GM23338 (cell line): ENCODE results near the gene PANK4.

Experiments
- CREB1 ChIP-seq: fragments of 250-450 bp; sonication (Bioruptor Pico); IDR thresholded peaks from 2 replicates; pipeline ENCODE4 v1.5.0; 2020; ENCODE audit warnings: low read depth, mild to moderate bottlenecking, moderate library complexity
- EZH2 ChIP-seq: fragments of 200-600 bp; sonication (generic); IDR thresholded peaks from one replicate; pipeline ENCODE4 v1.8.0; 2017; ENCODE audit warnings: antibody characterized with exemption, mild to moderate bottlenecking, low read depth; ENCODE audit not compliant: unreplicated experiment
- EZH2phosphoT487 ChIP-seq: fragments of 200-600 bp; sonication (generic); IDR thresholded peaks from one replicate; pipeline ENCODE4 v1.8.1; 2018; ENCODE audit warnings: antibody characterized with exemption; ENCODE audit not compliant: unreplicated experiment
- JUNB ChIP-seq: IDR thresholded peaks from one replicate; pipeline ENCODE4 v1.6.1; 2016; ENCODE audit warnings: antibody characterized with exemption; ENCODE audit not compliant: unreplicated experiment
- NANOG ChIP-seq: IDR thresholded peaks from 2 replicates; pipeline ENCODE4 v1.6.1; 2016; ENCODE audit warnings: antibody characterized with exemption, borderline replicate concordance
- POLR2AphosphoS5 ChIP-seq: IDR thresholded peaks from 2 replicates; pipeline ENCODE4 v1.6.1; 2016; ENCODE audit warnings: antibody characterized with exemption, low read depth
- STAT1 ChIP-seq: IDR thresholded peaks from one replicate; pipeline ENCODE4 v1.6.1; 2016; ENCODE audit warnings: antibody characterized with exemption; ENCODE audit not compliant: unreplicated experiment
- ZNF114 ChIP-seq: fragments of 250-450 bp; sonication (Bioruptor Pico); IDR thresholded peaks from 2 replicates; pipeline ENCODE4 v1.5.0; 2020; ENCODE audit warnings: mild to moderate bottlenecking, moderate library complexity
- TF ChIP-seq, protein P1 (sequence below), 2 experiments: fragments of 200-600 bp in 1 of 2; sonication (generic) in 1 of 2; conservative IDR thresholded peaks; 2 replicates each; pipeline versions ENCODE4 v1.5.1 to v1.6.1; 2016 to 2017; ENCODE audit warnings: antibody characterized with exemption in 2 of 2, low read depth in 2 of 2, mild to moderate bottlenecking in 2 of 2, moderate library complexity in 1 of 2
- TF ChIP-seq, protein P2 (sequence below): IDR thresholded peaks from one replicate; pipeline ENCODE4 v1.6.1; 2018; ENCODE audit warnings: antibody characterized with exemption; ENCODE audit not compliant: unreplicated experiment
- TF ChIP-seq, protein P3 (sequence below): fragments of 250-450 bp; sonication (Bioruptor Pico); IDR thresholded peaks from 2 replicates; pipeline ENCODE4 v1.5.0; 2020; ENCODE audit warnings: mild to moderate bottlenecking, moderate library complexity
- TF ChIP-seq, protein P4 (sequence below): IDR thresholded peaks from 2 replicates; pipeline ENCODE4 v1.6.1; 2016; ENCODE audit warnings: antibody characterized with exemption

DNA sequence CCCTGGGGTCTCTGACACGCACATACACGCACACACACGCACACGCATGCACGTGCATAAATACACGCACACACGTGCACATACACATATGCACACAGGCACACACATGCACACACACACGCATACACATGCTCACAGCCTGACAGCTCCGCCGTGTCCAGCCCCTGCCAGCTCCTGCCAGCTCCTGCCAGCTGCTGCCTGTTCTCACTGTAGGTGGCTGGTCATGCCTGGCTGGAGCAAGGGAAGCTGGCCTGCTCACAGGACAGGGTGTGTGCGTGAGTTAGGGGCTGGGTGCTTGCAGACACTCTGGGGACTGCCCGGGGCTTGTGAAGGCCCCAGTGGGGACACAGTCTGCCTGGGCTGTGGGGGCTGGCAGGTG, 45.4 kb downstream of the PANK4 start:
- no peak for TF ChIP-seq STAT1
- TF ChIP-seq, protein P1, sequence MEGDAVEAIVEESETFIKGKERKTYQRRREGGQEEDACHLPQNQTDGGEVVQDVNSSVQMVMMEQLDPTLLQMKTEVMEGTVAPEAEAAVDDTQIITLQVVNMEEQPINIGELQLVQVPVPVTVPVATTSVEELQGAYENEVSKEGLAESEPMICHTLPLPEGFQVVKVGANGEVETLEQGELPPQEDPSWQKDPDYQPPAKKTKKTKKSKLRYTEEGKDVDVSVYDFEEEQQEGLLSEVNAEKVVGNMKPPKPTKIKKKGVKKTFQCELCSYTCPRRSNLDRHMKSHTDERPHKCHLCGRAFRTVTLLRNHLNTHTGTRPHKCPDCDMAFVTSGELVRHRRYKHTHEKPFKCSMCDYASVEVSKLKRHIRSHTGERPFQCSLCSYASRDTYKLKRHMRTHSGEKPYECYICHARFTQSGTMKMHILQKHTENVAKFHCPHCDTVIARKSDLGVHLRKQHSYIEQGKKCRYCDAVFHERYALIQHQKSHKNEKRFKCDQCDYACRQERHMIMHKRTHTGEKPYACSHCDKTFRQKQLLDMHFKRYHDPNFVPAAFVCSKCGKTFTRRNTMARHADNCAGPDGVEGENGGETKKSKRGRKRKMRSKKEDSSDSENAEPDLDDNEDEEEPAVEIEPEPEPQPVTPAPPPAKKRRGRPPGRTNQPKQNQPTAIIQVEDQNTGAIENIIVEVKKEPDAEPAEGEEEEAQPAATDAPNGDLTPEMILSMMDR (conservative IDR thresholded peaks at IDR 0.05; ENCODE audit: low read depth in 2 of 2): no peak
- TF ChIP-seq POLR2AphosphoS5: no peak
- no peak for TF ChIP-seq EZH2phosphoT487
- TF ChIP-seq EZH2: no peak
- no peak for TF ChIP-seq JUNB
- TF ChIP-seq, protein P2, sequence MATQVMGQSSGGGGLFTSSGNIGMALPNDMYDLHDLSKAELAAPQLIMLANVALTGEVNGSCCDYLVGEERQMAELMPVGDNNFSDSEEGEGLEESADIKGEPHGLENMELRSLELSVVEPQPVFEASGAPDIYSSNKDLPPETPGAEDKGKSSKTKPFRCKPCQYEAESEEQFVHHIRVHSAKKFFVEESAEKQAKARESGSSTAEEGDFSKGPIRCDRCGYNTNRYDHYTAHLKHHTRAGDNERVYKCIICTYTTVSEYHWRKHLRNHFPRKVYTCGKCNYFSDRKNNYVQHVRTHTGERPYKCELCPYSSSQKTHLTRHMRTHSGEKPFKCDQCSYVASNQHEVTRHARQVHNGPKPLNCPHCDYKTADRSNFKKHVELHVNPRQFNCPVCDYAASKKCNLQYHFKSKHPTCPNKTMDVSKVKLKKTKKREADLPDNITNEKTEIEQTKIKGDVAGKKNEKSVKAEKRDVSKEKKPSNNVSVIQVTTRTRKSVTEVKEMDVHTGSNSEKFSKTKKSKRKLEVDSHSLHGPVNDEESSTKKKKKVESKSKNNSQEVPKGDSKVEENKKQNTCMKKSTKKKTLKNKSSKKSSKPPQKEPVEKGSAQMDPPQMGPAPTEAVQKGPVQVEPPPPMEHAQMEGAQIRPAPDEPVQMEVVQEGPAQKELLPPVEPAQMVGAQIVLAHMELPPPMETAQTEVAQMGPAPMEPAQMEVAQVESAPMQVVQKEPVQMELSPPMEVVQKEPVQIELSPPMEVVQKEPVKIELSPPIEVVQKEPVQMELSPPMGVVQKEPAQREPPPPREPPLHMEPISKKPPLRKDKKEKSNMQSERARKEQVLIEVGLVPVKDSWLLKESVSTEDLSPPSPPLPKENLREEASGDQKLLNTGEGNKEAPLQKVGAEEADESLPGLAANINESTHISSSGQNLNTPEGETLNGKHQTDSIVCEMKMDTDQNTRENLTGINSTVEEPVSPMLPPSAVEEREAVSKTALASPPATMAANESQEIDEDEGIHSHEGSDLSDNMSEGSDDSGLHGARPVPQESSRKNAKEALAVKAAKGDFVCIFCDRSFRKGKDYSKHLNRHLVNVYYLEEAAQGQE: no peak
- TF ChIP-seq ZNF114 (CRISPR knock-in tag): no peak
- TF ChIP-seq, protein P3, sequence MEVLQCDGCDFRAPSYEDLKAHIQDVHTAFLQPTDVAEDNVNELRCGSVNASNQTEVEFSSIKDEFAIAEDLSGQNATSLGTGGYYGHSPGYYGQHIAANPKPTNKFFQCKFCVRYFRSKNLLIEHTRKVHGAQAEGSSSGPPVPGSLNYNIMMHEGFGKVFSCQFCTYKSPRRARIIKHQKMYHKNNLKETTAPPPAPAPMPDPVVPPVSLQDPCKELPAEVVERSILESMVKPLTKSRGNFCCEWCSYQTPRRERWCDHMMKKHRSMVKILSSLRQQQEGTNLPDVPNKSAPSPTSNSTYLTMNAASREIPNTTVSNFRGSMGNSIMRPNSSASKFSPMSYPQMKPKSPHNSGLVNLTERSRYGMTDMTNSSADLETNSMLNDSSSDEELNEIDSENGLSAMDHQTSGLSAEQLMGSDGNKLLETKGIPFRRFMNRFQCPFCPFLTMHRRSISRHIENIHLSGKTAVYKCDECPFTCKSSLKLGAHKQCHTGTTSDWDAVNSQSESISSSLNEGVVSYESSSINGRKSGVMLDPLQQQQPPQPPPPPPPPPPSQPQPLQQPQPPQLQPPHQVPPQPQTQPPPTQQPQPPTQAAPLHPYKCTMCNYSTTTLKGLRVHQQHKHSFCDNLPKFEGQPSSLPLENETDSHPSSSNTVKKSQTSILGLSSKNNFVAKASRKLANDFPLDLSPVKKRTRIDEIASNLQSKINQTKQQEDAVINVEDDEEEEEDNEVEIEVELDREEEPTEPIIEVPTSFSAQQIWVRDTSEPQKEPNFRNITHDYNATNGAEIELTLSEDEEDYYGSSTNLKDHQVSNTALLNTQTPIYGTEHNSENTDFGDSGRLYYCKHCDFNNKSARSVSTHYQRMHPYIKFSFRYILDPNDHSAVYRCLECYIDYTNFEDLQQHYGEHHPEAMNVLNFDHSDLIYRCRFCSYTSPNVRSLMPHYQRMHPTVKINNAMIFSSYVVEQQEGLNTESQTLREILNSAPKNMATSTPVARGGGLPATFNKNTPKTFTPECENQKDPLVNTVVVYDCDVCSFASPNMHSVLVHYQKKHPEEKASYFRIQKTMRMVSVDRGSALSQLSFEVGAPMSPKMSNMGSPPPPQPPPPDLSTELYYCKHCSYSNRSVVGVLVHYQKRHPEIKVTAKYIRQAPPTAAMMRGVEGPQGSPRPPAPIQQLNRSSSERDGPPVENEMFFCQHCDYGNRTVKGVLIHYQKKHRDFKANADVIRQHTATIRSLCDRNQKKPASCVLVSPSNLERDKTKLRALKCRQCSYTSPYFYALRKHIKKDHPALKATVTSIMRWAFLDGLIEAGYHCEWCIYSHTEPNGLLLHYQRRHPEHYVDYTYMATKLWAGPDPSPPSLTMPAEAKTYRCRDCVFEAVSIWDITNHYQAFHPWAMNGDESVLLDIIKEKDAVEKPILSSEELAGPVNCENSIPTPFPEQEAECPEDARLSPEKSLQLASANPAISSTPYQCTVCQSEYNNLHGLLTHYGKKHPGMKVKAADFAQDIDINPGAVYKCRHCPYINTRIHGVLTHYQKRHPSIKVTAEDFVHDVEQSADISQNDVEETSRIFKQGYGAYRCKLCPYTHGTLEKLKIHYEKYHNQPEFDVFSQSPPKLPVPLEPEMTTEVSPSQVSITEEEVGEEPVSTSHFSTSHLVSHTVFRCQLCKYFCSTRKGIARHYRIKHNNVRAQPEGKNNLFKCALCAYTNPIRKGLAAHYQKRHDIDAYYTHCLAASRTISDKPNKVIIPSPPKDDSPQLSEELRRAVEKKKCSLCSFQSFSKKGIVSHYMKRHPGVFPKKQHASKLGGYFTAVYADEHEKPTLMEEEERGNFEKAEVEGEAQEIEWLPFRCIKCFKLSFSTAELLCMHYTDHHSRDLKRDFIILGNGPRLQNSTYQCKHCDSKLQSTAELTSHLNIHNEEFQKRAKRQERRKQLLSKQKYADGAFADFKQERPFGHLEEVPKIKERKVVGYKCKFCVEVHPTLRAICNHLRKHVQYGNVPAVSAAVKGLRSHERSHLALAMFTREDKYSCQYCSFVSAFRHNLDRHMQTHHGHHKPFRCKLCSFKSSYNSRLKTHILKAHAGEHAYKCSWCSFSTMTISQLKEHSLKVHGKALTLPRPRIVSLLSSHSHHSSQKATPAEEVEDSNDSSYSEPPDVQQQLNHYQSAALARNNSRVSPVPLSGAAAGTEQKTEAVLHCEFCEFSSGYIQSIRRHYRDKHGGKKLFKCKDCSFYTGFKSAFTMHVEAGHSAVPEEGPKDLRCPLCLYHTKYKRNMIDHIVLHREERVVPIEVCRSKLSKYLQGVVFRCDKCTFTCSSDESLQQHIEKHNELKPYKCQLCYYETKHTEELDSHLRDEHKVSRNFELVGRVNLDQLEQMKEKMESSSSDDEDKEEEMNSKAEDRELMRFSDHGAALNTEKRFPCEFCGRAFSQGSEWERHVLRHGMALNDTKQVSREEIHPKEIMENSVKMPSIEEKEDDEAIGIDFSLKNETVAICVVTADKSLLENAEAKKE (CRISPR knock-in tag): no peak
- TF ChIP-seq CREB1 (CRISPR knock-in tag): no peak
- TF ChIP-seq, protein P4, sequence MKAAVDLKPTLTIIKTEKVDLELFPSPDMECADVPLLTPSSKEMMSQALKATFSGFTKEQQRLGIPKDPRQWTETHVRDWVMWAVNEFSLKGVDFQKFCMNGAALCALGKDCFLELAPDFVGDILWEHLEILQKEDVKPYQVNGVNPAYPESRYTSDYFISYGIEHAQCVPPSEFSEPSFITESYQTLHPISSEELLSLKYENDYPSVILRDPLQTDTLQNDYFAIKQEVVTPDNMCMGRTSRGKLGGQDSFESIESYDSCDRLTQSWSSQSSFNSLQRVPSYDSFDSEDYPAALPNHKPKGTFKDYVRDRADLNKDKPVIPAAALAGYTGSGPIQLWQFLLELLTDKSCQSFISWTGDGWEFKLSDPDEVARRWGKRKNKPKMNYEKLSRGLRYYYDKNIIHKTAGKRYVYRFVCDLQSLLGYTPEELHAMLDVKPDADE: no peak
- TF ChIP-seq NANOG: no peak
